Stomach (tissue), 4 donors: Measurements from ENCODE around the gene ACTL10.

Source experiments
- EP300 ChIP-seq: sonication (generic); formaldehyde crosslinking; IDR thresholded peaks from one replicate; pipeline ENCODE4 v1.6.1; 2017; ENCODE audit warnings: antibody characterized with exemption
- POLR2A ChIP-seq, 4 donors: fragments of 450-650 bp; IDR thresholded peaks; one replicate each; pipeline ENCODE4 v1.6.1; 2016; ENCODE audit warnings: antibody characterized with exemption in 4 of 4, control low read depth in 2 of 4, mild to moderate bottlenecking in 1 of 4, moderate library complexity in 1 of 4
- POLR2AphosphoS5 ChIP-seq, 3 donors: sonication (generic); formaldehyde crosslinking; IDR thresholded peaks; one replicate each; pipeline ENCODE4 v1.6.1; 2016; ENCODE audit warnings: antibody characterized with exemption in 3 of 3
- TF ChIP-seq, protein P1 (sequence below), 7 experiments: fragments of 450-650 bp in 4 of 7; fragments of 200-600 bp in 3 of 7; sonication (generic) in 3 of 7; IDR thresholded peaks; one replicate each; pipeline ENCODE4 v1.5.1; 2016 to 2019; ENCODE audit warnings: antibody characterized with exemption in 7 of 7, control low read depth in 2 of 7, mild to moderate bottlenecking in 1 of 7

DNA sequence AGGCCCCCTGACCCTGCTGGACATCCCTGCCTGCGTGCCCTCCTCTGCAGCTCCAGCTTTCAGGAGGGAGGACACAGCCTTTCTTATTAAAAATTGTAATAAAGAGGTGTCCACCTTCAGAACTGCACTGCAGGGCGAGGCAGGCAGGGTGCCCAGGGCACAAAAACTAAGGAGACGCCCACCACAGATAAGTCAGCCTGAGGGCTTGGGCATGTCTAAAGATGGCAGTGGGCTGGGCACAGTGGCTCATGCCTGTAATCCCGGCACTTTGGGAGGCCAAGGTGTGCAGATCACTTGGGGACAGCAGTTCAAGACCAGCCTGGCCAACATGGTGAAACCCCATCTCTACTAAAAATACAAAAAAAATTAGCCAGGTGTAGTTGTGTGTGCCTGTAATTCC lies 11.6 kb upstream of the ACTL10 start:
- no peak for TF ChIP-seq POLR2A (IDR thresholded peaks at IDR 0.05)
- TF ChIP-seq, protein P1, sequence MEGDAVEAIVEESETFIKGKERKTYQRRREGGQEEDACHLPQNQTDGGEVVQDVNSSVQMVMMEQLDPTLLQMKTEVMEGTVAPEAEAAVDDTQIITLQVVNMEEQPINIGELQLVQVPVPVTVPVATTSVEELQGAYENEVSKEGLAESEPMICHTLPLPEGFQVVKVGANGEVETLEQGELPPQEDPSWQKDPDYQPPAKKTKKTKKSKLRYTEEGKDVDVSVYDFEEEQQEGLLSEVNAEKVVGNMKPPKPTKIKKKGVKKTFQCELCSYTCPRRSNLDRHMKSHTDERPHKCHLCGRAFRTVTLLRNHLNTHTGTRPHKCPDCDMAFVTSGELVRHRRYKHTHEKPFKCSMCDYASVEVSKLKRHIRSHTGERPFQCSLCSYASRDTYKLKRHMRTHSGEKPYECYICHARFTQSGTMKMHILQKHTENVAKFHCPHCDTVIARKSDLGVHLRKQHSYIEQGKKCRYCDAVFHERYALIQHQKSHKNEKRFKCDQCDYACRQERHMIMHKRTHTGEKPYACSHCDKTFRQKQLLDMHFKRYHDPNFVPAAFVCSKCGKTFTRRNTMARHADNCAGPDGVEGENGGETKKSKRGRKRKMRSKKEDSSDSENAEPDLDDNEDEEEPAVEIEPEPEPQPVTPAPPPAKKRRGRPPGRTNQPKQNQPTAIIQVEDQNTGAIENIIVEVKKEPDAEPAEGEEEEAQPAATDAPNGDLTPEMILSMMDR (IDR thresholded peaks at IDR 0.05): no peak
- no peak for TF ChIP-seq EP300
- no peak for TF ChIP-seq POLR2AphosphoS5 (IDR thresholded peaks at IDR 0.05)
